Lung (tissue), 12 donors: Measurements from ENCODE around the gene WNT10A. TPM values are rescaled to one million over a fixed set of nuclear protein-coding genes. Genes with fewer than 3 reads are reported as not detected.

Source experiments
- ATAC-seq: fragments of 200-7000 bp; cut with Tn5 transposase; one replicate; pipeline ENCODE4 v1.9.1; 2020; ENCODE audit warnings: moderate number of reproducible peaks; ENCODE audit not compliant: insufficient read depth, low FRiP score
- DNase-seq, 3 donors: peaks; one replicate each; pipeline ENCODE4 v3.0.0-alpha.2; 2013 to 2017
- H3K27ac ChIP-seq, 2 donors: one replicate each; pipeline ENCODE4 v1.5.1; 2013; ENCODE audit warnings: mild to moderate bottlenecking in 2 of 2, moderate library complexity in 2 of 2, control low read depth in 1 of 2, inconsistent platforms in 1 of 2, low read depth in 1 of 2, low read length in 1 of 2
- H3K27me3 ChIP-seq, 3 donors: one replicate each; pipeline ENCODE4 v1.5.1; 2013; ENCODE audit warnings: low read length in 2 of 3; ENCODE audit not compliant: control insufficient read depth in 3 of 3, insufficient read depth in 3 of 3
- H3K36me3 ChIP-seq, 4 donors: one replicate each; pipeline ENCODE4 v1.5.1; 2013; ENCODE audit warnings: low read length in 4 of 4, mild to moderate bottlenecking in 1 of 4, moderate library complexity in 1 of 4; ENCODE audit not compliant: control insufficient read depth in 4 of 4, insufficient read depth in 4 of 4
- H3K4me1 ChIP-seq, 5 donors: one replicate each; pipeline ENCODE4 v1.5.1; 2013; ENCODE audit warnings: low read length in 5 of 5, mild to moderate bottlenecking in 2 of 5, moderate library complexity in 1 of 5; ENCODE audit not compliant: control insufficient read depth in 5 of 5, insufficient read depth in 5 of 5
- H3K4me3 ChIP-seq: one replicate; pipeline ENCODE4 v1.5.1; 2013; ENCODE audit warnings: mild to moderate bottlenecking, control low read depth, moderate library complexity
- H3K9ac ChIP-seq, 2 donors: one replicate each; pipeline ENCODE4 v1.5.1; 2013; ENCODE audit warnings: low read length in 2 of 2, control low read depth in 1 of 2; ENCODE audit not compliant: insufficient read depth in 1 of 2
- H3K9me3 ChIP-seq, 4 donors: one replicate each; pipeline ENCODE4 v1.5.1; 2013; ENCODE audit warnings: low read length in 3 of 4, mild to moderate bottlenecking in 1 of 4, moderate library complexity in 1 of 4; ENCODE audit not compliant: control insufficient read depth in 4 of 4, insufficient read depth in 3 of 4
- WGBS, 2 donors: extraction: QIAGEN DNeasy Blood & Tissue Kit; methylation state at CpG; one replicate each; pipeline ENCODE4 v1.1.7; 2013; 5-methylcytosine and 5-hydroxymethylcytosine counted together
- polyA plus RNA-seq, 2 donors: library from polyadenylated mRNA; stranded (reverse); fragments of 200-250 nt; gene quantifications; one replicate each; pipeline ENCODE4 v1.2.1, GENCODE V29; 2013
- total RNA-seq, 2 donors: library from RNA; depleted of rRNA in 1 of 2; stranded (reverse); fragments of >200 nt in 1 of 2; gene quantifications; one replicate each; pipeline ENCODE4 v1.2.1, GENCODE V29; 2014 to 2021
- TF ChIP-seq, protein P1 (sequence below): IDR thresholded peaks from 2 replicates; pipeline ENCODE4 v1.5.1; 2012; ENCODE audit warnings: mild to moderate bottlenecking; ENCODE audit errors: control extremely low read depth, extremely low read depth
- donor health status: control.
- donor health status: control.
- donor health status: Bipolar disorder and iron deficiency.
- donor health status: healthy.
- donor health status: DM: yes; HTN: yes; CAD: no.

WNT10A gene
- total and polyA plus RNA-seq, 4 donors = 0.17 to 0.77 (median 0.54) TPM

DNA sequence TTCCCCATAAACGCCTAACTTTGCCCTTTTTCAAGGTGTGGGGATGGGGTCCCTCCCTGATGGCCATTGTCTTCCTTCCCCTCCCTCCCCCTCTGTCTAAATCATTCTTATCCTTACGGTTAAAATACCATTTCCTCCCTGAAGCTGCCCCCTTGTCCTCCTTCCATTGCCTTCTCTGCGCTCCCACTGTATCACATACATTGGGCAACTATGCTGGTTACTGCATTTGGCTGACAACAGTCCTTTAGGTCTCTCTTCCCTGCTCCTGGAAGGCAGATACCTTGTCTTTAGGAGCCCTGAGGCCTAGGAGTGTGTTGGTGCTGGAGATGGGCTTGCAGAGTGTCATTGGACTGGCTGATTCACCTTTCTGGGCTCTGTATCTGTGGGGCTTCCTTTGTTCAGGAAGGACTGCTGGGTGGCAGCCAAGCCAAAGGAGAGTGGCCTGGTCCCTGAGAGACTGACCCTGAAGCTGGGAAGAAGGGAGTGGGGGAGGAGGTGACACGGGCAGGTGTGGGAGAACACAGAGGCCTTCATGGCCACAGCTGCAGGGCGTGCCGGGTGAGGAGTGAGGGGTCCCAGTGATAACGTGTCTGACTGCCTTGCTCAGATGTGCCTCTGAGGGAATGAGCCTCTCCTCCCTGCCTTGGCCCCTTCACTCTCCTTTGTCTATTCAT is 18.9 kb upstream of the WNT10A start:
- no peaks in the 10 kb centered on the region for H3K9me3 ChIP-seq
- no peak for DNase-seq
- TF ChIP-seq, protein P1, sequence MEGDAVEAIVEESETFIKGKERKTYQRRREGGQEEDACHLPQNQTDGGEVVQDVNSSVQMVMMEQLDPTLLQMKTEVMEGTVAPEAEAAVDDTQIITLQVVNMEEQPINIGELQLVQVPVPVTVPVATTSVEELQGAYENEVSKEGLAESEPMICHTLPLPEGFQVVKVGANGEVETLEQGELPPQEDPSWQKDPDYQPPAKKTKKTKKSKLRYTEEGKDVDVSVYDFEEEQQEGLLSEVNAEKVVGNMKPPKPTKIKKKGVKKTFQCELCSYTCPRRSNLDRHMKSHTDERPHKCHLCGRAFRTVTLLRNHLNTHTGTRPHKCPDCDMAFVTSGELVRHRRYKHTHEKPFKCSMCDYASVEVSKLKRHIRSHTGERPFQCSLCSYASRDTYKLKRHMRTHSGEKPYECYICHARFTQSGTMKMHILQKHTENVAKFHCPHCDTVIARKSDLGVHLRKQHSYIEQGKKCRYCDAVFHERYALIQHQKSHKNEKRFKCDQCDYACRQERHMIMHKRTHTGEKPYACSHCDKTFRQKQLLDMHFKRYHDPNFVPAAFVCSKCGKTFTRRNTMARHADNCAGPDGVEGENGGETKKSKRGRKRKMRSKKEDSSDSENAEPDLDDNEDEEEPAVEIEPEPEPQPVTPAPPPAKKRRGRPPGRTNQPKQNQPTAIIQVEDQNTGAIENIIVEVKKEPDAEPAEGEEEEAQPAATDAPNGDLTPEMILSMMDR = no peak
- H3K4me3 ChIP-seq = no peak overlapping the region
- no peak for ATAC-seq
- no peaks in the 10 kb centered on the region for H3K36me3 ChIP-seq
- peaks cover 0 to 9% (median 4%) of the 10 kb centered on the region in 5 donors for H3K4me1 ChIP-seq
- WGBS, 2 donors = 46 to 68% methylated on average over 7 of the region's 7 CpGs
- no peak overlapping the region for H3K27ac ChIP-seq
- peaks cover 0 to 59% (median 50%) of the 10 kb centered on the region in 3 donors for H3K27me3 ChIP-seq
- H3K9ac ChIP-seq = no peak overlapping the region

GRCh38 chr2:218863021-218863520 is 17.6 kb upstream of the WNT10A start:
- DNase-seq = no peak
- WGBS, 2 donors = 85 to 92% methylated on average over 3 of the region's 3 CpGs
- peaks cover 0 to 59% (median 46%) of the 10 kb centered on the region in 3 donors for H3K27me3 ChIP-seq

GRCh38 chr2:218865396-218865795 is 15.3 kb upstream of the WNT10A start:
- 71 to 82% methylated on average over 4 of the region's 4 CpGs for WGBS, 2 donors
- TF ChIP-seq, protein P1 = no peak
- no peak for ATAC-seq
- Histone ChIP-seq H3K9ac (no peak overlapping the region), H3K36me3 (no peaks in the 10 kb centered on the region), H3K27ac (no peak overlapping the region), H3K4me1 (peaks cover 0 to 4% (median 3%) of the 10 kb centered on the region in 5 donors), H3K27me3 (peaks cover 0 to 65% (median 50%) of the 10 kb centered on the region in 3 donors), H3K9me3 (no peaks in the 10 kb centered on the region), H3K4me3 (no peak overlapping the region)
- DNase-seq = no peak

More at GRCh38 chr2:218863021-218863520, 17.6 kb upstream of the WNT10A start:
- Histone ChIP-seq H3K4me3 (no peak overlapping the region), H3K9ac (no peak overlapping the region), H3K4me1 (peaks cover 0 to 9% (median 4%) of the 10 kb centered on the region in 5 donors), H3K27ac (no peak overlapping the region), H3K36me3 (no peaks in the 10 kb centered on the region), H3K9me3 (no peaks in the 10 kb centered on the region)
- TF ChIP-seq, protein P1 = no peak
- no peak for ATAC-seq
